Measurements from ENCODE around the gene CCNDBP1.
"Not testable (repeated sequence)": the region's sequence is repeated elsewhere in the genome, so short reads cannot be mapped to it uniquely, and the experiment has no call there.

CCNDBP1 gene

DNA sequence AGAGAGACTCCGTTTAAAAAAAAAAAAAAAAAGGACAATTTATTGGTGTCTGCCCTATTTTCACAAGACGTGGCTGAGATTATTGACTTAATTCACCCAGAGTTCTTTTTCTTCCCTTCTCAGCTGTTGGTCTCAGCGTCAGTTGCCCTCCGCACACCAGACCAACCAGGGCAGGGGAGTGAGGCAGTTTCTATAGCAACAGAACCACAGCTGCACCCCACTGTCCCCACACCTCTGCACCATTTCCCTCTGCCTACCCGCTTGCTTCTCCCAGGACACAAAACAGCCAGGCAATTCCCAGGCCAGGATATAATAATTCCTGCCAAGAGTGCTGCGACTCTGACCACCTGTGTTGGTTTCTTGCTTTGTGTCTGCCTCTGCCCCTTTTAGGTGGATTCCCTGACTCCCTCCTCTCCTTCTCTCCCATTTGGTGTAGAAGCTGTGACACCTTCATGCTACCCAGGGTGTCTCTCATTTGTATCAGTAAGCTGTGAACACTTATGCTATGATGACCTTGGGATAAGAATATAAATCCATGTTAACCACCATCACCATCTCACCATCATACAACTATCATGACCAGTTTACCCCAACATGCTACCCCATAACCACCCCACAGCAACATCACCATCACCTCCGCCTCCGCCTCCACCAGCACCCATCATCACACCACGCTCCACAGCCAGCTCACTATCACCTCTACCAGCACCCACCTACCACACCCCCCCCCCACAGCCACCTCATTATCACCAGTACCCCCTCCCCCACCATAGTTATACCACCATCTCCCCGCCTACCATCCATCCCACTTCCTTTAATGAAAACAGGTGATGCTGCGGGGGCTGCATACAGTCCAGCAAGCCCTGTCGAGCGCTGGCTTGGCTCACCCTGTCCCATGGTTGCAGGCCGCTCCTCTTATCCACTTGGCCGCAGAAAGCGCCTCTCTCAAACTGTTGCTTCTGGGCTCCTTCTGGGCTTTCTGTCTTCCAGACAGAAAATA, 35.0 kb downstream of the CCNDBP1 start:
- Mint-ChIP-seq H3K4me1 (peaks cover under 1% of the 10 kb centered on the region), H3K27ac (no peak overlapping the region)

DNA sequence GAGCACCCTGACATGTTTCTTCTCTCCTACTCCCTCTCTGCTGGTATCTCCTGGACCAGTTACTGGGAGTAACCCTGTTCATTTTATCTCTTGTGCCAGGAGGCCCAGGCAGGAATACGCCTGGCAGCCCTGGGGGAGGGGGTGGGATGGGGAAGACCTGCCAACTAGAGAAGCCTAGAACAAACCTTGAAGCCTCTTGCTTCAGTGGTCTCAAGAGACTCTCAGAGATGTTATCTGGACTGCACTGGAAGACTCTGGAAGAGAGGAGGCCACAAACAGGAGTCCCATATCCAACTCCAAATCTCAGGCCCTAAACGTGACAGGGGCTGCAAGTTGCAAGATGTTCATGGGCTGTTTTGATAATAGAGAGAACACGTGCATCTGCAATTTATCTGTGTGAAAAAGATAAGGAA, 35.8 kb downstream of the CCNDBP1 start, which contains the start of gene EPB42:
EPB42 (minus strand) TSS at position 28 of the 413 bp plus-strand sequence. CDS start 193 bp downstream, outside the sequence.
- H3K4me1 Mint-ChIP-seq: peaks cover 7% of the 10 kb centered on the region
- H3K9me3 Mint-ChIP-seq: no peaks in the 10 kb centered on the region
- no peaks in the 10 kb centered on the region for H3K36me3 Mint-ChIP-seq
- H3K27ac Mint-ChIP-seq: no peak within 1 kb of the TSS
- peaks cover 17% of the 10 kb centered on the region for H3K27me3 Mint-ChIP-seq
- no peak within 1 kb of the TSS for H3K4me3 Mint-ChIP-seq
- ATAC-seq: no peak

More for the DNA sequence above, 35.0 kb downstream of the CCNDBP1 start:
- no peak overlapping the region for H3K4me3 Mint-ChIP-seq
- no peak for ATAC-seq
- peaks cover 17% of the 10 kb centered on the region for H3K27me3 Mint-ChIP-seq
- H3K9me3 Mint-ChIP-seq: no peaks in the 10 kb centered on the region
- H3K36me3 Mint-ChIP-seq: no peaks in the 10 kb centered on the region

DNA sequence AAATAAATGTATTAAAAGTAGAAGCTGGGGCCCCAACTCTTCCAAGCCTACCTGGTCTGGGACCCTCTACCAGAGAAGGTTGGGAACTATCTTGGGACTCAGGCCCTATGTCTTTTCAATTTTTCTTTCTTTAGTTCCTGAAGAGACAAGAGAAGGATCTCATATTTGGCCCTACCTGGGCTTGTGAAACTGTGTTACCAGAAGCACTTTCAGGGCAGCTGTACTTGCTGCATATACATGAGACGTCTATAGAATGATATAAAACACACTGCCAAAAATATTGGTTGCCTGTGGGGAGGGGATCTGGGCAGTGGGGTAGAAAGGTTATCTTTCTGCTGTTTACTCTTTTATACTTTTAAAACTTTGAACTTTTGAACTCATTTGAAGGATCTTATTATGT, 36.2 kb downstream of the CCNDBP1 start:
- no peaks in the 10 kb centered on the region for H3K36me3 Mint-ChIP-seq
- peaks cover 17% of the 10 kb centered on the region for H3K27me3 Mint-ChIP-seq
- no peak overlapping the region for H3K27ac Mint-ChIP-seq
- H3K4me1 Mint-ChIP-seq: peaks cover 7% of the 10 kb centered on the region
- H3K9me3 Mint-ChIP-seq: no peaks in the 10 kb centered on the region
- ATAC-seq: no peak
- H3K4me3 Mint-ChIP-seq: no peak overlapping the region

DNA sequence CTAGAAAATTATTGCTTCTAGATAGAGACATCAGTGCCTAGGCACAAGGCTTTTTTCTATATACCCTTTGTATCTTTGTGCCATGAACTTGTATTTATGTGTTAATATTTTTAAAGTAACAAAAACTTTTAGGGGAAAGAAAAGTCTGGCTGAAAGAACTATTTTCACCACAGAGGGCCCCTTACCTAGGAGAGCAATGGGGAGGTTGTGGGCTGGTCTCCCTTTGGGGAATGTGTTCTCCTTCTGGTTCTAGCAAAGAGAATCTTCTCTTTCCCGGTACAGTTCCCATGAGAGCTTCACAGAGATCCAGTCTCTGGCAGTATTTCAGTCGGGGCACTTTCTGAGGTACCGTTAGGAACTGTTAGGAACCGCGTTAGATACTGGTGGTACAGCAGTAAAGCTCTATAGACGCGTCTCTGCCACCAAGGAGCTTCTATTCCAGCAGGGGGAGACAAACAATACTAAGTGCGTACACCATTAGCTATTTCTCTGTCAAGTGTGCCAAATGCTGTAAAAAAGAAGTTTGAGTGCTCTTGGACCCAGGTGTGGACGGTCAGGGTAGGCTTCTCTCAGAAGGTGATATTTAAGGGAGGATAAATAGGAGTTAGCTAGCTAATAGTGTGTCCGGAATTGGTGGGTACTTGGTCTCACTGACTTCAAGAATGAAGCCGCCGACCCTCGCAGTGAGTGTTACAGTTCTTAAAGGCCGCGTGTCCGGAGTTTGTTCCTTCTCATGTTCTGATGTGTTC, 40.2 kb downstream of the CCNDBP1 start:
- no peaks in the 10 kb centered on the region for H3K36me3 Mint-ChIP-seq
- H3K4me3 Mint-ChIP-seq: no peak overlapping the region
- no peak overlapping the region for H3K27ac Mint-ChIP-seq
- H3K27me3 Mint-ChIP-seq: peaks cover 10% of the 10 kb centered on the region
- ATAC-seq: peak; percentile 90
- peaks cover 7% of the 10 kb centered on the region for H3K4me1 Mint-ChIP-seq
- no peaks in the 10 kb centered on the region for H3K9me3 Mint-ChIP-seq

DNA sequence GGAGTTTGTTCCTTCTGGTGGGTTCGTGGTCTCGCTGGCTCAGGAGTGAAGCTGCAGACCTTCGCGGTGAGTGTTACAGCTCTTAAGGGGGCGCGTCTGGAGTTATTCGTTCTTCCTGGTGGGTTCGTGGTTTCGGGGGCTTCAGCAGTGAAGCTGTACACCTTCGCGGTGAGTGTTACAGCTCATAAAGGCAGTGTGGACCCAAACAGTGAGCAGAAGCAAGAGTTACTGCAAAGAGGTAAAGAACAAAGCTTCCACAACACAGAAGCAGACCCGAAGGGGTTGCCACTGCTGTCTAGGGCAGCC, 40.7 kb downstream of the CCNDBP1 start:
- not testable (repeated sequence) for H3K4me3 Mint-ChIP-seq, H3K27me3 Mint-ChIP-seq, H3K9me3 Mint-ChIP-seq, H3K36me3 Mint-ChIP-seq, ATAC-seq, H3K27ac Mint-ChIP-seq, H3K4me1 Mint-ChIP-seq

DNA sequence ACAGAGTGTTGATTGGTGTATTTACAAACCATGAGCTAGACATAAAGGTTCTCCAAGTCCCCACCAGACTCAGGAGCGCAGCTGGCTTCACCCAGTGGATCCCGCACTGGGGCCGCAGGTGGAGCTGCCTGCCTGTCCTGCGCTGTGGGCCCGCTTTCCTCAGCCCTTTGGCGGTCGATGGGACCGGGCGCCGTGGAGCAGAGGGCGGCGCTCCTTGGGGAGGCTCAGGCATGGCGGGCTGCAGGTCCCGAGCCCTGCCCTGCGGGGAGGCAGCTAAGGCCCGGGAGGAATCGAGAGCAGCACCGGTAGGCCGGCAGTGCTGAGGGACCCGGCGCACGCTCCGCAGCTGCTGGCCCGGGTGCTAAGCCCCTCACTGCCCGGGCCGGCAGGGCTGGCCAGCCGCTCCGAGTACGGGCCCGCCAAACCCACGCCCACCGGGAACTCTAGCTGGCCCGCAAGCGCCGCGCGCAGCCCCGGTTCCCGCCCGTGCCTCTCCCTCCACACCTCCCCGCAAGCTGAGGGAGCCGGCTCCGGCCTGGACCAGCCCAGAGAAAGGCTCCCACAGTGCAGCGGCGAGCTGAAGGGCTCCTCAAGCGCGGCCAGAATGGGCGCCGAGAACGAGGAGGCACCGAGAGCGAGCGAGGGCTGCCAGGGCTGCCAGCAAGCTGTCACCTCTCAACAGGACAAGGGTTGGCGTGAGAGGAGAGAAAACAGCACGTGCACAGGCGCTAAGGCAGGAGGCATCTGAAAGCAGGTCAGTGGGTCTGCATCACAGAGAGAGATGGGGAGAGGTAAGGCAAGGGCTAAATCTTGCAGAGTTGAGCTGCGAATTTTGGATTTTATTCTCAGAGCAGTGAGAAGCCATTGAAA, 41.5 kb downstream of the CCNDBP1 start:
- ATAC-seq: no peak
- H3K27me3 Mint-ChIP-seq: no peaks in the 10 kb centered on the region
- H3K27ac Mint-ChIP-seq: no peak overlapping the region
- peaks cover 7% of the 10 kb centered on the region for H3K4me1 Mint-ChIP-seq
- H3K9me3 Mint-ChIP-seq: no peaks in the 10 kb centered on the region
- no peak overlapping the region for H3K4me3 Mint-ChIP-seq
- no peaks in the 10 kb centered on the region for H3K36me3 Mint-ChIP-seq

DNA sequence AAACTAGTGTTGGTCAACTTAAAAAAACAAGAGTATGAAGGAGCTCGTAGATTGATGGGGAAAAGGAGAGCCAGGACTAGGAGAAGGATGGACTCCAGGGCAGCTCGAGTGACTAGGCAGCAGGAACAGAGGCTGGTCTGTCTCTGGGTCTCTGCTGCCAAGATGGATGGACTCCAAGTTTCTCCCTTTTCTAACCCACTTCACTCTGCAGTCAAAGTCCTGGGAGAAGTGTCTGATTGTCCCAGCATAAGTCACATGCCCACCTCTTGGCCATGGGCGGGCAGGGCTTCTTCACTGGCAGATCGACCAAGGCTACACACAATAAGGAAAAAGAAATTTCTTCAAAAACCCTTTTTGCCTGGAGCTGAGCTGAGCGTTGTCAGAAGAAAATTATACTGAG, 44.8 kb downstream of the CCNDBP1 start:
- Mint-ChIP-seq H3K27ac (no peak overlapping the region), H3K4me1 (peaks cover 10% of the 10 kb centered on the region), H3K27me3 (no peaks in the 10 kb centered on the region), H3K4me3 (no peak overlapping the region), H3K9me3 (no peaks in the 10 kb centered on the region), H3K36me3 (no peaks in the 10 kb centered on the region)
- no peak for ATAC-seq

DNA sequence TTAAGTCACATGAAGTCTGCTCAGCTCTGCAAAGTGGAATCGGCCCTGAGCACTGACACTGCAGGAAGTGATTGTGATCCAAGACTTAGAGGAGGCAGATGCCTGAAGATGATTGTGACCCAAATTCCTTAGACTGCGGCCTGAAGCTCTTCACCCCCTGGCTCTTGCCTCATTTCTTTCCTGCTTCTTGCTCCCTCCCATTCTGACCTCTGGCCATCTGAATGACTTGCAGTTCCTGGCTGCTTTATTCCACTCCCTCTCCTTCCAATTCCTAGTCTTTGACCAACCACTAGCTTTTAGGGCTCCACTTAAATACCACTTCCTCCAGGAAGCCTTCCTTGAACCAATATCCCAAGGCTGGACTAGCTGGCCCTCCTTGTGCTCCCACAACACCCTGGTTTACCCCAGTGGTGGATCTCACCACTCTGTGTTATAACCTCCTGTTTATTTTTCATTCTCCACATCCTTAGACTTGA, 45.5 kb downstream of the CCNDBP1 start:
- no peaks in the 10 kb centered on the region for H3K36me3 Mint-ChIP-seq
- H3K4me1 Mint-ChIP-seq: peaks cover 8% of the 10 kb centered on the region
- no peak for ATAC-seq

DNA sequence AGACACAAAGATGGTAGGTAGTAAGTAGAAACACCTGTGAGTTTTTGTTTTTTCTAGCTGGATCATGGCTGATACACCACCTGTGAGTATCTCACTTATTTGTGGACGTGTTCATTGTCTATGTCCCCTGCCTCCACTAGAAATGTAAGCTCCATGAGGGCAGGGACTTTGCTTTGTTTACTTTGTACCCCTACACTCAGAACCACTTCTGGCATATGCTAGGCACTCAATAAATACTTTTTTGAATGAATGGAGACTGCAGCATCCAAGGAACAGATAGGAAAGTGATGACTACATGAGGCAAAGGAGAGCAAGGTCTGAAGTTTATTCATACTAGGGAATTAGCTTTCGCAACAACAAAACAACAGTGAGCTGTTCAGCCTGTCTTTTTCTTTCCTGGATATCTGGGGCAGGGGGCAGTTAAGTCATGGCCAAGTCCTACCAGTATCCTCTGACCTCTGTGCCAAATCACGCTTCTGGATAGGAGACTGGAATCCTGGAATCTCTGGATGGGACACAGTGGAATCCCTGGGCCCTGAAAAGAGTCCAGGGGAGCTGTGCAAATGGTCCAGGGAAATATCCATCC, 47.2 kb downstream of the CCNDBP1 start:
- Mint-ChIP-seq H3K27ac (no peak overlapping the region), H3K4me3 (no peak overlapping the region), H3K27me3 (no peaks in the 10 kb centered on the region), H3K4me1 (peaks cover 16% of the 10 kb centered on the region), H3K36me3 (no peaks in the 10 kb centered on the region), H3K9me3 (no peaks in the 10 kb centered on the region)
- no peak for ATAC-seq

More for the DNA sequence above, 45.5 kb downstream of the CCNDBP1 start:
- Mint-ChIP-seq H3K9me3 (no peaks in the 10 kb centered on the region), H3K27ac (no peak overlapping the region), H3K4me3 (no peak overlapping the region), H3K27me3 (no peaks in the 10 kb centered on the region)

DNA sequence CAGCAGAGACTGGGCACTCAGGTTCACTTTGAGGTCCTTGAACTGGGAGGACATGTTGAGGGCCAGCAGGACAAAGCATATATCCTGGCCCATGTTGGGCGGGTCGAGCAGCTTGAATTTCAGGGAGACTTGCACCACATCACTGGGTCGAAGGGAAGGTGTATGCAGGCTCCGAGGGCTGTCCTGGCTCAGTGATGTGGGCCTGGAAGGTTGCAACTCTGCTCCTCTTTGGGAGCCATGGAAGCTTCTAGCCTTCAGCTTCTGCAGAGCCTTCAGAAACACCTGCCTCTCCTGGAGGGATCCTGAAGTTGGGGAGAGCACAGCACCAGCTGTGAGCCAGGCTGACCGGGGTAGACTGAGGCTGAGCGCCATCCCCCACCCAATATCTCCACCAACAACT, 50.3 kb downstream of the CCNDBP1 start:
- Mint-ChIP-seq H3K27ac (no peak overlapping the region), H3K27me3 (peaks cover 12% of the 10 kb centered on the region), H3K9me3 (no peaks in the 10 kb centered on the region), H3K36me3 (no peaks in the 10 kb centered on the region), H3K4me3 (no peak overlapping the region), H3K4me1 (peaks cover 33% of the 10 kb centered on the region)
- no peak for ATAC-seq

DNA sequence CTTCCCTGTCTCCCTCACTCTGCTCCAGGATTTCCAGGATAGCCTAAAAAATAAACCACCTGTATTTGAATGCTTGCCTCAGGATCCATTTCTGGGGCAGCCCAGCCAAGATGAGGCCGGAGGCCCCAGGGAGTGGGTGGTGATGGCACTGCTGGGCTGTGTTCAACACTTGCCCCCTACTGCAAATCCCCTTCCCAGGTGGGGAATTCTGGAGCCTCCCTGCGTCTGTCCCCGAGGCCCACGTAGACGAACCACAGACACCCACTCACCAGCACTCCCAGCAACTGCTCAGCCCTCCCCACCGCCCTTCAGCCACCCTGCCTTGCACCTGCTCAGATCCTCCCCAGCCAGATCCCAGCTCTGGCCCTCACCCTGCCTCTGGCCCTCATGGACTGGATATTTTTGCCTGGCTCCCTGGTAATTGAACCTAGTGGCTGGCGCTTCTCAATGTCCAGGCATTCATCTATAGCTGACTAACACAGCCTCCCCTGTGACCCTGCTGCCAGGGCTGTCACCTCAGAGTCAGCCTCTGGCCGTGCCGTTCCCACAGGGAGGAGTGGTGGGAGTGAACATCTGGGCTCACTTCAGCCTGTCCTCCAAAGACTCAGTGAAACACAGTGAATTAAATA, 52.8 kb downstream of the CCNDBP1 start:
- no peak for ATAC-seq
- H3K36me3 Mint-ChIP-seq: no peaks in the 10 kb centered on the region
- H3K4me1 Mint-ChIP-seq: peaks cover 33% of the 10 kb centered on the region
- H3K27ac Mint-ChIP-seq: peak overlapping the region; percentile 20
- H3K9me3 Mint-ChIP-seq: no peaks in the 10 kb centered on the region
- H3K27me3 Mint-ChIP-seq: peaks cover 12% of the 10 kb centered on the region
- H3K4me3 Mint-ChIP-seq: no peak overlapping the region

DNA sequence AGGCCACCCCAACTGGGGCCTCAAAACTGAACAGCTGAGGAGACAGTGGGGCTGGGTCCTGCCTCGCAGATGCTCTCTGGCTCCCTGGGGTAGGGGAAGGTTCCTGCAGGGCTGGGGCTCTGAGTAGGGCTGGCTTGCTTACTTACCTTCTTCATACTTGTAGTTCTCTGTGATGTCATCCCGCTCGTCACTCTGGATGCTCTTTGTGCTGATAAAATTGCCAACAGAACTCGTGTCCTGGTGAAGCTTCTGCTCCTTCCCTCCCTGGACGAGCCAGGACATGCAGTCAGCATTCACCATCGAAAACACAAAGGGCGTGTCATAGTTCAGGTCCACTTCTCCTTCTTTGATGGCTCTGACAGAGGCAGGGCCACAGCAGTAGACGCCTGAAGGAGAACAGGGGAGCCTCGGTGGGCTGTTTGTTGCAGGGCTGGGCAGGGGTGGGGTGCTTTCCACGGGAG, 53.5 kb downstream of the CCNDBP1 start:
- no peaks in the 10 kb centered on the region for H3K9me3 Mint-ChIP-seq
- peaks cover 12% of the 10 kb centered on the region for H3K27me3 Mint-ChIP-seq
- peak overlapping the region; percentile 20 for H3K27ac Mint-ChIP-seq
- ATAC-seq: no peak
- no peak overlapping the region for H3K4me3 Mint-ChIP-seq
- H3K4me1 Mint-ChIP-seq: peaks cover 33% of the 10 kb centered on the region
- H3K36me3 Mint-ChIP-seq: no peaks in the 10 kb centered on the region

DNA sequence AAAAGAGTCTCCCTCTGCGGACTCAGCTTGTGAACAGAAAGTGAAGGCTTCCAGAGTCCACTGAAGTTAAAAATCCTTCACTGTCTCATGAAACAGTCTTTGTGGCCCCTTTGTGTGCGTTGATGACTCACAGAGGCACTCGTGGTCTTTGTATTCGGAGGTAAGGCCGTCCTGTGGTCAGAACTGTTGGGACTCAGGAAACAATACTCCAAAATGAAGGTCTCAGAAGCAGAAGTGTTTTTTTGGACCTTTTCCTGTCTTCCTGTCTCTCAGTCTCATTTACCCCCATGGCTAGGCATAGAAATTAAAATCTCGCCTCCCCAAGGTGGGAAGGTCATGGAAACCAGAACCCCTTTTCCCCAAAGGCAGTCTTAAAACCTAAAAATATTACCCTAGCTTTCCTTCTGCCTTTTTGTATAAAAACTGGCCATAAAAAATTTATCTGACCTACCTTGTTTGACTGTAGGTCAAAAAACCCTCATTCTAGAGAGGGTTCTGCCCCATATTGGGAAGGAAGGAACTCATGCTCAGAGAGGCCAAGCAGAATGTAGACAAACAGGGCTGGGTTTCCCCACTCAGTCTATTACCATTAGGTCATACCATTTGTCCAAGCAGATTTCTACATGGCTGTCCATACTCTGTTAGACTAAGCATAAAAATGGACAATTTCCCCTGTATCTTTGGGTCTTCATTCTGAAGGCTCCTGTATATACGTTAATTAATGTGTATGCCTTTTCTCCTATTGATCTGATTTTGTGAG, 54.7 kb downstream of the CCNDBP1 start:
- peaks cover 12% of the 10 kb centered on the region for H3K27me3 Mint-ChIP-seq
- no peak overlapping the region for H3K4me3 Mint-ChIP-seq
- H3K4me1 Mint-ChIP-seq: peaks cover 31% of the 10 kb centered on the region
- H3K9me3 Mint-ChIP-seq: no peaks in the 10 kb centered on the region
- peak; percentile 53 for ATAC-seq
- H3K27ac Mint-ChIP-seq: peak overlapping the region; percentile 20
- H3K36me3 Mint-ChIP-seq: no peaks in the 10 kb centered on the region

All from stimulated activated memory B cell treated with anti-CD40 and anti-IgM and Interleukin-4, amounts not matched to agents 10 μg/mL and 1 μg/mL and 100 μg/mL, for 72 hours (primary cell).